GM19372 (cell line): ENCODE results near the gene NLRP8.
"Not testable (repeated sequence)": the region's sequence is repeated elsewhere in the genome, so short reads cannot be mapped to it uniquely, and the experiment has no call there.

Source experiments
- ATAC-seq: cut with Tn5 transposase; IDR thresholded peaks from one replicate; pipeline ENCODE4 v1.9.1; 2021; ENCODE audit warnings: mild to moderate bottlenecking, low read depth, moderate library complexity; ENCODE audit not compliant: unreplicated experiment

The NLRP8 gene

DNA sequence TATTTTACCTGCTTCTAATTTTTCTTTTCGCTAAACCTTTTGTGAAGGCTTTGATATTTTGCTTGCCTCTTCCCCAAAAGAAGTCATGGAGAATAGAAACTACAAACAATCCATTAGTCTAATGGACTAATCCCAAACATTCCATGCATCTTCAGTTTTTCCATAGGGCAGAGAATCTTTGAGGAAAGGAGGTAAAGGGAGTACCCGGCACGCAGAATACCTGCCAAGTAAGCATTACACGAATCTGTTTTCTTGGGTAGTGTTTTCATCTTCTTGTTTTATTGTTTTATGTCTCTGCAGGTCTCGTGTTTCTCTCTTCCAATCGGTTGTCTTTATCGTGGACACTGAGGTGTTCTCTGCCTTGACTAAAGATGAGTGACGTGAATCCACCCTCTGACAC, at the start of gene NLRP8:
NLRP8 (plus strand) TSS at position 301 of the 400 bp plus-strand sequence.
- ATAC-seq: no peak

- ATAC-seq: no peak
Observed at GRCh38 chr19:55898911-55899310, 48.7 kb upstream of the NLRP8 start.

DNA sequence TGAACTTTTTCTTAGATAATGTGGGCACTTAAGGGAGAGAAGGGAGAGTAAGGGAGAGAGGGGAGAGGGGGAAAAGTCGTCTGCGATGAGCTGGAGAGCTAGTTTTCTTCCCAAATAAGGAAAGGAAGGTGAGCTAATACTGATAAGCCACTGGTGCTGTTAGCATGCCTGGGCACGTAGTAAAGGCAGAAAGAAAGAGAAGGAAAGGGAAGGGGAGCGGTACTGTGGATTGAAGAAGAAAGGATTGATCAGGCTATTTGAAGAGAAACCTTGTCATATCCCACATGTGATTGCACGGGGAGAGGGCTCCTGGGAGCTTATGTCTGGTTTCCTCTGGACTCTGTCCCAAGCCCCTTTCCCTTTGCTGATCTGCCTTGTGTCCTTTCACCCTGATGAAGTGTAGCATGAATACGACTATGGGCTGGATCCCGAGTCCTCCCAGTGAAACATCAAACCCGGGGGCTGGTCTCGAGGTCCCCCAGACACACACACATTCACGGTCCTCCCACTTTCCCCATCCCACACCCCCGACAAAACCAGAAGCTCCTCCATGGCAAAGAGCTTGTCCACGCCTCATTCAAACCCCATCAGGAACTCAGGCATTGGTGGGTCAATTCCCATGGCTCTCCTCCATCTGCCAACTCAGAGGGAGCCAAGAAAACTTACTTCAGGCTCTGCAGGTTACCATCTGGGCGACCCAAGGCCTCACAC, 46.1 kb upstream of the NLRP8 start:
- no peak for ATAC-seq

GRCh38 chr19:55902080-55902751, 45.4 kb upstream of the NLRP8 start:
- ATAC-seq: no peak

DNA sequence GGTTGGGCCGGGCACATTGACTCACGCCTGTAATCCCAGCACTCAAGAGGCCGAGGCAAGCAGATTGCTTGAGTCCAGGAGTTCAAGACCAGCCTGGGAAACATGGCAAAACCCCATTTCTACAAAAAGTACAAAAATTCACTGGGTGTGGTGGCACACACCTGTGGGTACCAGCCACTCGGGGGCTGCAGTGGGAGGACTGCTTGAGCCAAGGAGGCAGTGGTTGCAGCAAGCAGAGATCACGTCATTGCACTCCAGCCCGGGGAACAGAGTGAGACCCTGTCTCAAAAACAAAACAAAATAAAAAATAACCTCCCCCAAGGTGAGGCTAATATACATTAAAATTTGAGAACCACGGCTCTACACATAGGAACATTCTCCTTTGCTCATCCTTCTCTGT, 40.3 kb upstream of the NLRP8 start:
- ATAC-seq: no peak

DNA sequence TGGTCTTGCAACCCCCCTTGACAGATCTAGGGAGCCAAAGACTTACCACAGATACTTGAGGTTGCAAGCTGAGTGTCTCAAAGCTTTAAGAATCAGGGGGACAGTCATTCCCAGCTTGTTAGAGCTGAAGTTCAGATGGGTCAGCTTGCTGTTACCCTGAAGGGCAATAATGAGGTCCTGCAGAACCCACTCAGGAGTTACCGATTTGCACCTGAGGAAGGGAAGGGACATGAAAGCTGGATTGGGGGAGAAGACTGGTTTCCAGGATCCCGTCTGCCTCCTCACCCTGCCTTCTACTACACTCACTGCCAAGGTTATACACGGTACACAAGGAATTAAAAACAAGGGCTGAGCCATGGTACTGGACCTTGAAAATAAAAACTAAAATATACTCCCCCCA, 39.9 kb upstream of the NLRP8 start:
- ATAC-seq: no peak

- no peak for ATAC-seq
Observed at GRCh38 chr19:55909801-55910200, 37.8 kb upstream of the NLRP8 start.

- no peak for ATAC-seq
Observed at GRCh38 chr19:55912916-55913315, 34.7 kb upstream of the NLRP8 start.

DNA sequence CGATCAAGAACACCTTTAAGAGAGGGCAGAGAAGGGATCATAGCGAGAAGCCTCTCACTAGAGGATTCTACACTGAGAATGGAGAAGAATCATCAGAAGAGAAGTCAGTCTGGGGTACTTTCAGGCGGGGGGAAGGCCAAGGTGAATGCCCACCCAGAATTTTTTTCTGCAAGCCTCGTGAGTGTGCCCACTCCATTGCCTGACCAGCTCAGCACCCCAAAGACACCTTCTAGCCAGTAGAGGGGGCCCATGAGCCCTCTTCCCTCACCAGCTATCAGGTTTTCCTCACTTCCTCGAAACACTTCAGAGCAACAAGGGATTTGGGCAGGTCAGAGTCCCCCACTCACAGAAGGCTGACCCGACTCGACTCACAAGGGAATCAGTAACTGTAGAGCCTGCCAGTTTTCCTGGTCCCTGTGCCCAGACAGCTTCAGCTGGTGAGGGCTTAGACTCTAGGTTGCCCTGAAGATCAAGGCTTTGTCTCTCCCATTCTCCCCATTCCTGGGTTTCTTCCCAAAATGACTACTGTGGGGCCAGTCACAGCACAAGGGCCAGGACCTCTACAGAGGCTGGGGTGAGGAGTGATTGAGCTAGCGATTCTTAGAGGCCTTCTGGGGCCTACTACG, 33.9 kb upstream of the NLRP8 start:
- ATAC-seq: no peak

- no peak for ATAC-seq
Observed at GRCh38 chr19:55923556-55923955, 24.1 kb upstream of the NLRP8 start.

DNA sequence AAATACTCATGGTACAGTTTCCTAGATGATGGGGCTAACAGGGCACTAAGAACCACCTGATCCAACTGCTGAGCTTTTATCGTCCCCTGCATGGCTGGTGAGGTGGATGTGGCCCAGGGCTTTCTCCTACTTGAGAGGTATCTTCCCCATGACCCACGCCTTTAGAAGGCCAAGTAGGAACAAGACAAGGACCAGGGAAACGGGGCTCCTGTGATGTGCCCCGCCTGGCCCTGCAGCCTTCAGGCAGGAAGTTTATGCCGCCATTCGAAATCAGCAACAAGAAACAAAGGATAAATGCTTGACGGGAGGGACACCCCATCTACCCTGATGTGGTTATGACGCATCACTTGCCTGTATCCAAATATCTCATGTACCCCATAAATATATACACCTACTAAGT, 19.6 kb upstream of the NLRP8 start:
- ATAC-seq: no peak

GRCh38 chr19:55929258-55929657, 18.4 kb upstream of the NLRP8 start:
- not testable (repeated sequence) for ATAC-seq

GRCh38 chr19:55930996-55931515, 16.6 kb upstream of the NLRP8 start:
- no peak for ATAC-seq

GRCh38 chr19:55931936-55932386, 15.7 kb upstream of the NLRP8 start, which contains the start of gene NLRP13:
NLRP13 (minus strand) TSS chr19:55932336; CDS start chr19:55932311, 25 bp downstream.
- ATAC-seq: no peak

DNA sequence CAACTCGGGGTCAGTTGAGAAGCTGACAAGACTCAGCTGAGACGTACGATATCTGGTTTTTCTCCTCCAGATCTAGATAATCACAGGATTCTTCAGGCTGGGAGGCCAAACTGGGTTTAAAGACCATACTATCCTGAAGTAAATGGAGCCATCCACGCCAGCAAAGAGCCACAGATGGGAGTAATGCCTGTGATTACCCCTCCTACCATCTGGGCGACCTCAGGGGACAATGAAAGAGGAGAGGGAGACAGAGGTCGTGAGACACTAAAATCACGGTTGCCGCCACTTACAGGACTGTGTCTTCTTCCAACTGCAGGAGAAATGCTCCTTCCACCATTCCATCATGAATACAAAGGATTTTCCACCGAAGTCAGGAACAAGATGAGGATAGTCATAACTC, 12.4 kb upstream of the NLRP8 start:
- ATAC-seq: no peak

GRCh38 chr19:55939206-55939605, 8.4 kb upstream of the NLRP8 start:
- no peak for ATAC-seq

DNA sequence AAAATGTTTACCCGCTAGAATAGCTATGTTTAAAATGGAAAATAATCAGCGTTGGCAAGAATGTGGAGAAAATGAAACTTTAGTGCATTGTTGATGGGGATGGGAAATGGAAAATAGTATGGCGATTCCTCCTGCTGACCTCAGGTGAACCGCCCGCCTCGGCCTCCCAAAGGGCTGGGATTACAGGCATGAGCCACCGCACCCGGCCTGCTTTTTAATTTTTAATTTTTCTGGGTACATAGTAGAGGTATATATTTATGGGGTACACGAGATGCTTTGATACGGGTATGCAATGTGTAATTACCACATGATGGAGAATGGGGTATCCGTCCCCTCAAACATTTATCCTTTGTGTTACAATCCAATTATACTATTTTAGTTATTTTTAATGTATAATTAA, 7.3 kb upstream of the NLRP8 start:
- no peak for ATAC-seq

- ATAC-seq: not testable (repeated sequence)
Observed at GRCh38 chr19:55950566-55950965, 2.9 kb downstream of the NLRP8 start.

DNA sequence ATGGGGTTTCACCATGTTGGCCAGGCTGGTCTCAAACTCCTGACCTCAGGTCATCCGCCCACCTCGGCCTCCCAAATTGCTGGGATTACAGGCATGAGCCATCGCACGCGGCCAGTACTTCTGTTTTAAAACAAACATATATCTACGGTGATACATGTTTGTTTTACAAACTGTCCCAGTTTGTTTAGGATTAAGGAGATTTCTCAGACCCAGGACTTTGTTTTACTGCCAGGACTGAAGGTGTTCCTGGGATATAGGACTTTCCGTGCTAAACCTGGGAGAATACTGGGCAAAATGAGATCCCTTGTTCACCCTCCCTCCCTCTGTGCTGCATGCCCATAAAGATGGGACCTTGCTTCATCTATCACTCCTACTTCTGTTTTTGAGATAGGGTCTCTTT, 8.8 kb downstream of the NLRP8 start:
- no peak for ATAC-seq

GRCh38 chr19:55958356-55958755, 10.7 kb downstream of the NLRP8 start:
- ATAC-seq: no peak

- no peak for ATAC-seq
Observed at GRCh38 chr19:55959996-55960675, 12.5 kb downstream of the NLRP8 start.
